ENCODE measurements around the gene SLFN11.
"Not testable (repeated sequence)": the region's sequence is repeated elsewhere in the genome, so short reads cannot be mapped to it uniquely, and the experiment has no call there.

The SLFN11 gene, protein sequence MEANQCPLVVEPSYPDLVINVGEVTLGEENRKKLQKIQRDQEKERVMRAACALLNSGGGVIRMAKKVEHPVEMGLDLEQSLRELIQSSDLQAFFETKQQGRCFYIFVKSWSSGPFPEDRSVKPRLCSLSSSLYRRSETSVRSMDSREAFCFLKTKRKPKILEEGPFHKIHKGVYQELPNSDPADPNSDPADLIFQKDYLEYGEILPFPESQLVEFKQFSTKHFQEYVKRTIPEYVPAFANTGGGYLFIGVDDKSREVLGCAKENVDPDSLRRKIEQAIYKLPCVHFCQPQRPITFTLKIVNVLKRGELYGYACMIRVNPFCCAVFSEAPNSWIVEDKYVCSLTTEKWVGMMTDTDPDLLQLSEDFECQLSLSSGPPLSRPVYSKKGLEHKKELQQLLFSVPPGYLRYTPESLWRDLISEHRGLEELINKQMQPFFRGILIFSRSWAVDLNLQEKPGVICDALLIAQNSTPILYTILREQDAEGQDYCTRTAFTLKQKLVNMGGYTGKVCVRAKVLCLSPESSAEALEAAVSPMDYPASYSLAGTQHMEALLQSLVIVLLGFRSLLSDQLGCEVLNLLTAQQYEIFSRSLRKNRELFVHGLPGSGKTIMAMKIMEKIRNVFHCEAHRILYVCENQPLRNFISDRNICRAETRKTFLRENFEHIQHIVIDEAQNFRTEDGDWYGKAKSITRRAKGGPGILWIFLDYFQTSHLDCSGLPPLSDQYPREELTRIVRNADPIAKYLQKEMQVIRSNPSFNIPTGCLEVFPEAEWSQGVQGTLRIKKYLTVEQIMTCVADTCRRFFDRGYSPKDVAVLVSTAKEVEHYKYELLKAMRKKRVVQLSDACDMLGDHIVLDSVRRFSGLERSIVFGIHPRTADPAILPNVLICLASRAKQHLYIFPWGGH

DNA sequence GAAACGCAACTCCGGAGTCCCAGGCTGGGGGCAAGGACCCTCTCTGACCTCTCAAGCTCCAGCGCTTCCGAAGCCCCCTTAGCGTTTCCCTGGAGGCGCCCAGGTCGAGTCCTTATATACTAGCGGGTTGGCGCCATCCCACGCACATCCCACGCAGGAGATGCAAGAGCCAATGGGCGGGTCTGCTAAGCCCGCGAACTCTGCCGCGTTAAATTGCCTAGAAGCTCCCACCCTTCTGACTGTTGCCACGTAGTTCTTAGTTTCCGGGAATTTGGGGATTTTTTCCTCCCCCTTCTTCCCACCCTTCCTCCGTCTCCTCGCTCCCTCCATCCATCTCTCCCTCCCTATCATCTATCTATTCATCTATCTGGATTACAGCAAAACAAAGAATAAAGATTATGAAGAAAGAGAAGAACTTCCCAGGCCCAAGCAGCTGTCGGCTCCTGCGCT, at the start of gene SLFN11:
SLFN11 (minus strand) TSS at position 88 of the 450 bp plus-strand sequence. CDS start 9,814 bp downstream, outside the sequence.
- peak; percentile 78 for DNase-seq (ENCODE audit: low read depth)

DNA sequence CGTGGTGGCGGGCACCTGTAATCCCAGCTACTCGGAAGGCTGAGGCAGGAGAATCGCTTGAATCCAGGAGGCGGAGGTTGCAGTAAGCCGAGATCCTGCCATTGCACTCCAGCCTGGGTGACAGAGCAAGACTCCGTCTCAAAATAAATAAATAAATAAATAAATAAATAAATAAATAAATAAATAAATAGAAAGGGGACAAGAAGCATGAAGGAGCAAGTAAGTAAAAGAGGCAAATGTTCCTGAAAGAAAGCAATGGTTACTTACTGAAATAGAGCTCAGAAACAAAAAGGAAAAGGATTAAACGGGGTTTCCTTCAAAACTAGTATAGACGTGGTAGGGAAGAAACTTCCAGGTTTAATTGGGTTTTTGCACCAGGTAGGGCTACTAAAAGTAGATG, 47.6 kb upstream of the SLFN11 start:
- DNase-seq (ENCODE audit: low read depth): not testable (repeated sequence)

DNA sequence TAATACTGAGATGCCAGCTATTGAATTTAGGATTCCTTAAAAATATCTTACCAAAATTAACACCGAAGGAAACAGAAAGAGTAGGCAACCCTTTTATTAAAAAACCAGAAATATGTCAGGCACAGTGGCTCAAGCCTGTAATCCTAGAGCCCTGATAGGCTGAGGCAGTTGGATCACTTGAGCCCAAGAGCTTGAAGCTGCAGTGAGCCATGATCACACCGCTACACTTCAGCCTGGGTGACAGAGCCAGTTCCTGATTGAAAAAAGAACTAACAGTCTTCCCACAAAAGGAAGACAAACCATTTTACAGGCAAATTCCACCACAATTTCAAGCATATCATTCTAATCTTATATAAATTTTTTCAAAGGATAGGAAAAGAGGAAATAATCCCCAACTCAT, 43.2 kb upstream of the SLFN11 start:
- no peak for DNase-seq (ENCODE audit: low read depth)

DNA sequence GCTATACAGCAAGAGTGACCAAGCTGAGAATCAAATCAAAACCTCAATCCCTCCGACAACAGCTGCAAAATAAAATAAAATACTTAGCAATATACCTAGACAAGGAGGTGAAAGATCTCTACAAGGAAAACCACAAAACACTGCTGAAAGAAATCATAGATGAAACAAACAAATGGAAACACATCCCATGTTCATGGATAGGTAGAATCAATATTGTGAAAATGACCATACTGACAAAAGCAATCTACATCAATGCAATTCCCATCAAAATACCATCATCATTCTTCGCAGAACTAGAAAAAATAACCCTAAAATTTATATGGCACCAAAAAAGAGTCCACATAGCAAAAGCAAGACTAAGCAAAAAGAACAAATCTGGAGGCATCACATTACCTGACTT, 41.3 kb upstream of the SLFN11 start:
- DNase-seq (ENCODE audit: low read depth): not testable (repeated sequence)

DNA sequence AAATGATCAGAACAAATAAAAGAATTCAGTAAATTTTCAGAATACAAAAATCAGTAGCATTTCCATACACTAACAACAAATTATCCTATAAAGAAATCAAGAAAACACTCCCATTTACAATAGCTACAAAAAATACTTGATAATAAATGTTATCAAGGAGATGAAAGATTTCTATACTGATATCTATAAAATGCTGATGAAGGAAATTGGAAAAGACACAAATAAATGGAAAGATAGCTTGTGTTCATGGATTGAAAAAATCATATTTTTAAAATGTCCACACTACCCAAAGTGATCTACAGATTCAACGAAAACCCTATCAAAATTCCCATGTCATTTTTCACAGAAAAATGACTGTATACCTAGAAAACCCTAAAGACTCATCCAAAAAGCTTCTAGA, 40.8 kb upstream of the SLFN11 start:
- DNase-seq (ENCODE audit: low read depth): no peak

DNA sequence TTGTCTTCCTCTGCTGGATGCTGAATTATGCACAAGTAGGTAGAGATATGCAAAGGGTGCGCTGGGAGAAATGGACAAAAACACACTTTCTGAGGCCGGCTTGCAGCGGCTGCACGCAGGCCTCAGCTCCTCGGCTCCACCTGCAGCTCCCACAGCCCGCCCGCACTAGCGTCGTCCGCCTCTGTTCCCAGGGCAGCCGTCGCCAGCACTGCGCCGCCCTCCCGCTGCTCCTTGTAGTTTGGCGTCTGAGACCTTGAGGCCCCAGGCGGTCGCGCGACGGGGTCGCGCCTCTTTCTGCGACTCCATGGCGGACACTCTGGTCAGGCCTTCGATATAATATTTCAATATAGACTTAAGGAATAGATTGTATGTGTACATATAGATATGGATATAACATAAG, 34.1 kb upstream of the SLFN11 start:
- DNase-seq (ENCODE audit: low read depth): no peak

DNA sequence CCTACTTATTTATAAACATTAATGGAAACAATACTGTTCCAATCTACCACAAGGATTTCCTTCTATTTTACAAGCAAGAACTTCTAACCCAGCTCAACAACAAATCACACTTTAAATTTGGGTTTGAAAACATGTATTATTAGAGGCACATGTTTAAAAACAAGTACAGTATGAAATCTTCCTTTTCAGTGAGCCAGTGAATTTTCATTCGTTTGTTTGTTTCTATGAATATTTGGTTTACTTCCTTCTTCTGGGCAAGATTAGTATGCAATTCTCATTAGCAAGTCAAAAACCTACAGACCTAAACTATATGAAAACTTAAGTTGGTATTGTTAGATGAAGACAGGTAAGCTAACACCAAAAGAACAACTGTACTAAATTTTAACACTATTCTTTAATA, 33.1 kb upstream of the SLFN11 start:
- no peak for DNase-seq (ENCODE audit: low read depth)

DNA sequence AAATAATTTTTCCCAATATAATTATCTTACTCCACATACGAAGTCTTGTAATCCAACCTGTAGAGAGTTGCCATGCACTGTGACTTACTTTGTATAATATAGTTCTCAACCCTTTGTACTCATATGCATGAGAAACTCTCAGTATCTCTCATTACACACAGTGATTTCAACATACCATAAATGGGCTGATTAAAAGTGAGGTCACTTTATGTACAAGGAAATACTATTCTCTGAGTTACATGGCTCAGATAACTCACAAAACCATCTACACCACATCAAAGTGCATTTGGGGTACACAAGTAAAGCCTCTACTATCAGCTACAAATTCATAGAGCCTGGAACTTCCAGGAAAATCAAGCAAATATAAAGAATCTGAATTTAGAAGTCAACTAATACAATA, 30.9 kb upstream of the SLFN11 start:
- DNase-seq (ENCODE audit: low read depth): no peak

DNA sequence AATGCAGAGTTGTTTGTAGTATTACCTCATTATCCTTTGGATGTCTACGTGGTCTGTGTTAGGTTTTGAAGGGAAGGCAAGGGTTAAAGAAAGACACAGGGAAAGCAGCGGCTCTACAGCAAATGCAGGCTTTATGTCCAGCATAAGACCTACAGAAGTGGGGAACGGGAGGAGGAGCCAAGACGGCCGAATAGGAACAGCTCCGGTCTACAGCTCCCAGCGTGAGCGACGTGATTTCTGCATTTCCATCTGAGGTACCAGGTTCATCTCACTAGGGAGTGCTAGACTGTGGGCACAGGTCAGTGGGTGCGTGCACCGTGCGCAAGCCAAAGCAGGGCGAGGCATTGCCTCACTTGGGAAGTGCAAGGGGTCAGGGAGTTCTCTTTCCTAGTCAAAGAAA, 20.4 kb upstream of the SLFN11 start:
- not testable (repeated sequence) for DNase-seq (ENCODE audit: low read depth)

DNA sequence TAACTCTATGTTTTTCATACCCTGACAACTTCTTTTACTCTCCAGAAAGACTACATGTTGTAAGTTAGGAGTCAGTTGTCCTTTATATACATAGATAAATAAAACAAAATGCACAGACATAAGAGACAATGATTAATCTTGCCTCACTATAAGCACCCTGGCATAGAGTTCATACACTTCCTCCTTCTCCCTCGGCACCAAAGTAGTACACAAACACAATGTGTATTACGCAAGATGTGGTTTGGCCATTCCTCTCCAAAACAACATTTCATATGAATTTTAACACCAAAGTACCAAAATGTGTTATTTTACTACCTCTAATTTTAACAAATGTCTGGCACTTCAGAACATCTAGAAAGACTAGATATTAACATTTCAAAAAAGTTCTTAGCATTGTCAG, 17.2 kb upstream of the SLFN11 start:
- DNase-seq (ENCODE audit: low read depth): no peak

DNA sequence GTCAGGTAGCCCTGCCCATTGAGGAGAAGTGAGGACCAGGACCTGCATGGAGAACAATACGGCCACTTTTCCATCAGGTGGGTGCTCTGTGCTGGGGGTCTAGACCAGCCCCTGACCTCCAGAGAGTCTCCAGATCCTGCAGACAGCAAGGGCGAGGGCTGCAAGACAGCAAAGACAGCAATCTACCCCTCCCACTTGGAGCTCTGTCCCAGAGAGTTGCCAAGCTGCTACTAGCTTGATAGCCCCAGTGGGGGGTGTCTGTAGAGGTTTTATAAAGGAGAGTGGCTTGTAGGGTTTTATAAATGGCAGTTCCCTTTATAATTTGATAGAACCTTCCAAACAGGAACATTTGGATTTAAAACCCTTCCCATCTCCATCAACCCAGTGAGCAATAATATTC, 16.7 kb upstream of the SLFN11 start:
- DNase-seq (ENCODE audit: low read depth): no peak

DNA sequence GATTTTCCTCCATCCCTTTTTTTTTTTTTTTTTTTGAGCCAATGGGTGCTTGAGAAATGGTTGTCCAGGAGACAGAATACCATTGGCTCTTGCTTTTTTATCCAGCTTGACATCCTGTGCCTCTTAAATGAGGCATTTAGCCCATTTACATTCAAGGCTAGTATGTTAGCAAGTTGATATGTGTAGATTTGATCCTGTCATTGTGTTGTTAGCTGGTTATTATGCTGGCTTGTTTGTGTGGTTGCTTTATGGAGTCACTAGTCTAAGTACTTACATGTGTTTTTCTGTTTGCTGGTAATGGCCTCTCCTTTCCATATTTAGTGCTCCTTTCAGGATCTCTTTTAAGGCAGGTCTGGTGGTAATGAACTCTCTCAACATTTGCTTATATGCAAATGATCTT, 14.1 kb upstream of the SLFN11 start:
- DNase-seq (ENCODE audit: low read depth): no peak

DNA sequence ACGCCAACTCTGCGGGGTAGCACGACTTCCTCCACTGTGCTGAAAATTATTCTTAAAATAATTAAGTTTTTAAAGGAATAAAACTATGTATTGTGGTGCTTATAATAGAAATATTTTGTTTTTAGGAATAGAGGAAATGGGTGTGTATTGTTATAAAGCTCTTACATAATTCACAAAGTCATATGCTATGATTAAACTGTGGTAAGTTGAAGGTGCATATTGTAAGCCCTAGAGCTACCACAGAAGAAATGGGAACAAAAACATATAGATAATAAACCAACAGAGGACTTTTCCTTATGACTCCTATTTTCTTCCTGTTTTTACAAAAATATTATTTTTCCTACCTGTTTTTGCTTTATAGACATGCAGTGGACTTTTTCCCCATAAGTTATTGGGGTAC, 4.3 kb upstream of the SLFN11 start:
- DNase-seq (ENCODE audit: low read depth): no peak

DNA sequence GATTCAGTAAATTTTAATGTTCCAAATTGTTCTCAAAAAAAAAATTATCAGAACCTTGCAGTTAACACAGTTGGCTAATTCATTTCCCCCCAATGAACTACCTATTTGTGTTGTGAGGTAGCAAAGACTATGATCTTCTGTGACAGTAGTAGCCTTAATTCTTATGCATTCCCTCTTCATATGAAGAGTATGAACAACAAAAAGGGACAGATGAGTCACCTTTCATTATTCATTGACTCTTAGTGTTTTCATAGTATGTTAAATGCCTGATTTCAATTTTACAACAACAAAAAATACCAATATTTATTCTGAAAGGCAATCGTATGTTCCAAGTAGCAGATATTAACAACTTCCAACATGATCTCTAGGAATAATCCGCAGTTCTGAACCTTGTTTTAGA, 3.6 kb upstream of the SLFN11 start:
- DNase-seq (ENCODE audit: low read depth): no peak

DNA sequence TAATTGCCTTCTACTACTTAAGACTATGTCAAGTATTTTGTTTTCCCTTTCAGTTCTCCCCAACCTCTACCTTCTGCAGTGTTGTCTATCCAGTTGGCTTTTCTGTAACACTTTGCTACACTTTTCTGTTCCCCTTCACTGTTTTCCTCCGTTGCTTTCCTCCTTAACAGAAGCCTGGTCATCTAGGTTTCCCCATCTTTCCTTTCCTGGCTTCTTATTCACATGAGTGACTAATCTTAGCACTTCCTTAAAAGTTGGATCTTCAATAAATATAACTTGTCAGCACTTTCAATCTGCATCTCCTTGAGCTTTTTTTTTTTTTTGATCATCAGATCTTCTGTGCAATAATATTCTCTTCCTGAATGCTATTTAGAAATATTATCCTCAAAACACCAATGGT, 2.8 kb upstream of the SLFN11 start:
- no peak for DNase-seq (ENCODE audit: low read depth)

DNA sequence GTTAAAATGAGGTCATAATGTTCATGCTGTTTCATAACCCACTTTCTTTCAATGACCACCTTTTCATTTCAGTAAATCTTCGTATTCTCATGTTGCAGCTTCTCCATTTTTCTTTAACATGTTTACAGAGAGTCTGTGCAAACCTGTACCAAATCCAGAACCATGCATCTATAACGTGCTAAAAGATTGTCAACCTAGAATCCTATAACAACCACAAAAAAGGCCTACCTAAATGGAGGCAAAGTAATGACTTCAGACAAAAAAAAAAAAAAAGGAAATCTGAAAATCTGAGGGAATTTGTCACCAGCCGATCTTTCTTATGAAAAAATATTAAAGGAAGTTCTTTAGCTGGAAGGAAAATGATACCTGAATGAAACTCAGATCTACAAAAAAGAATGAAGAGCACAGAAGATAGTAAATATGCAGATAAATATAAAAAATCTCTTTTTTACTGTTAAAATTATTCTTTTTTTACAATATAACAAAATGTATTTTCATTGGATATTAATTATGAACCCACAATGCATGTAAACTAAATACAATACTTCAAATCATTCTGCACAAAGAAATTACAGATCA, 1.4 kb upstream of the SLFN11 start:
- no peak for DNase-seq (ENCODE audit: low read depth)

DNA sequence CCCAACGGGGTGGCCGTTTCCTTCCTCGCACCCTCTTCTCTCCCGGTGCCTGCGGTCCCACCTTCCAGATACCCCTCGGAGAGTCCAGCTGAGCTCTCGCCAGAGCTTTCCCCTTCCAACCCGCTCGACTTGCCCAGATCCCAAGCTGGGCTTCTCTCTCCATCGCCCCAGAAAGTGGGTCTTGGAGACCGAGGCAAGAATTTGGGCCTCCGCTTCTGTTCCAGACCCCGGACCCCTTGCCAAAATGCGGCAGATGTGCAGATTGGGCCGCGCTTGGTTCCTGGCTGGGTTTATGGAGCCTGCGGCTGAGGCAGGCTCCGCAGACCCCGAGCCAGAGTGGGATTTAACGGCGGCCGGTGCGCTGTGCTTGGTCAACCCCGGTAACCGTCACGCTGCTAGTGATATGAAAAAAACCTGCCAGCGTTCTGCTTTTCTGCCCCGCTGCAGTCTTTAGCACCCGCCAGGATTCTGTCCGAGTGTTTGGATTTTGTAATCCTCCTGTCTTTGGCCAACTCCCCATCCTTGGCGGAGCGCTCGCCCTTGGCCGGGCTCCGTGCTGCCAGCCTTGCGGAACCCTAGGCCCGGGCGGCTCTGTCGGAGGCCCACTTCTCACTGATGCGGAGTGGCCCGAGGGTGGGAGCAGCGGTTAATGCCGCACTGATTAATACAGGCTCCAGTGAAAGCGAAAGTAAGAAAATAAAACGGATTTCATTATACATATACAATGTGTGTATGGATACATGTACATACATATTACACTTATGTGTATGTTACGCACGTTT, 754 bp upstream of the SLFN11 start:
- peak; percentile 7 for DNase-seq (ENCODE audit: low read depth)

DNA sequence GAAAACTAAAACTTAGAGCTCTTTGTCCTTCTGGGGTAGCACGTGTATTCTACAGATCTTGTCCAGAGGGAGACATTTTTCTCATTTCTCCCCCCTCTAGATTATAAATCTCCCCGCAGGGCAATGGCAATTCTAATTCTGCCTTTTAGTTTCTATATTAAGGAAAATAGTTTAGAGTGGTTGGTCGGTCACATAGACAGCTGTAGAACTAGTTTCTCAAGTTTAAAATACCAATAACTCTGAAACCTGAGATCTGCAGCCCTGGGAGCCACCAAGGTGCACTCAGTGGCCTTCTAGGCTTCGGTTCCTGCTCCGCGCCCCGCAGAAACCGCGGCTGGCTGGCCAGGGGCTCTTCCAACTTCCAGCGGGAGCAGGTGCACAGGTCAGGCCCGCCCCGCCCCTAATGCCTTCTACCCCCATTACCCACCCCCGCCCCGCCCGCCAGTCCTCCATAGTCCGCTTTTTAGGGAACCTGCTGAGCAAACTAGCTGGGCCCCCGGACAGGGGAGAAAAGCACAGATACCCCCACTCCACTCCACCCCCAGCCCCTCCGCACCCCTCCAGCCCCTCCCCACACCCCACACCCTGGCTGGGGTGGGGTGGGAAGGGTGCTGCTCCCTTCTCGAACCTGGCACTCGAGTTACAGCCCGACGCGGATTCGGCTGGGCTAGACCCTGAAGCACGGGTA, 431 bp downstream of the SLFN11 start:
- no peak for DNase-seq (ENCODE audit: low read depth)

DNA sequence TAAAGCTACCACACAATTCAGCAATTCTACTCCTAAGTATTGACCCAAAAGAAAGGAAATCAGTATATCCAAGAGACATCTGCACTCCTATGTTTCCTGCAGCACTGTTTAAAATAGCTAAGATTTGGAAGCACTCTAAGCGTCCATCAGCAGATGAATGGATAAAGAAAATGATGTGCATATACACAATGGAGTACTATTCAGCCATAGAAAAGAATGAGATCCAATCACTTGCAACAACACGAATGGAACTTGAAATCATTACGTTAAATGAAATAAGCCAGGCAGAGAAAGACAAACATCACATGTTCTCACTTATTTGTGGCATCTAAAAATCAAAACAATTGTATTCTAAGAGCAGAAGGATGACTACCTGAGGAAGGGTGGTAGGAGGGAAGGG, 1.5 kb downstream of the SLFN11 start:
- DNase-seq (ENCODE audit: low read depth): no peak

DNA sequence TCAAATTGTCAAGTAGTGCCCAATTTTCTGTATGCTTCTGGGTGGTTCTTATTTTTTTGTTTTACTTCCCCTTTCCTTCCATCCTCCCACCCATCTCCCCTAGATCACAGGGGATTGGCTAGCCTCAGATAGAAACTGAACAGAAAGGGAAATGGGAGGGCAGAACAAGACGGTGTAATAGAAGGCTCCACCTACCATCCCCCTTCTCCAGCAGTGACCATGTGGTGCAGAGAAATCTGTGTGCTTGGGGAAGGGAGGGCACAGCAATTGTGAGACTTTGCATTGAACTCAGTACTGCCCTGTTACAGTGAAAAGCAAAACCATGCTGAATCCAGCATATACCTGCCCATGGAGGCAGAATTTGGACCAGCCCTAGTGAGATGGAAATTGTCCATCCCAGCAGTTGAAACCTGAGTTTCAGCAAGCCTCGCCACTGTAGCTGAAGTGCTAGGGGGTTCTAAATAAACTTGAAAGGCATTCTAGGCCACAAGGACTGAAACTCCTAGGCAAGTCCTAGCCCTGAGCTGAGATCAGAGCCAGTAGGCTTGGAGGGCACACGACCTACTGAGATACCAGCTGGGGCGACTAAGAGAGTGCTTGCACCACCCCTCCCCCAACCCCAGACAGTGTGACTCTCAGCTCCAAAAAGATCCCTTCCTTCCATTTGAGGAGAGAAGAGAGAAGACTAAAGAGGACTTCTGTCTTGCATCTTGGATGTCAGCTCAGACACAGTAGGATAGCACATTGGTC, 5.2 kb downstream of the SLFN11 start:
- peak; percentile 0 for DNase-seq (ENCODE audit: low read depth)

DNA sequence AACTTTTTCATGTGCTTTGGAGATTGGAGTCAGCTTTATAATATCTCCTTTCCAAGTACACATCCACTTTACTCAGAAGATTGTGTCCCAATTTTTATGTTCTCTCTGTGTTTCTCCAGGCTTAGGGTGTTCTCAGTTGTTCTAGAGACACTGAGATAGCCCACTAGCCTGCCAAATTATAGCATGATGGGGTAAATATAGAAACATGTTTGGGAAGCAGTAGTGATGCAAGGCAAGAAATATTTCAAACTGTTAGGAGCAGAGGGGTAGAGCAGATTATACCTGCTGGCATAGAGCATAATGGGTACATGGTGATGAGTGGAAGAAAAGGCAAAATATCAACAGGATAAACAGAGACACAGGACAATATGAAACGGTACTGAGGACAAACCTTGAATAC, 12.4 kb downstream of the SLFN11 start:
- no peak for DNase-seq (ENCODE audit: low read depth)

All from activated gamma-delta T cell treated with anti-CD3 and anti-CD28 coated beads, Interleukin-2, amount 50 U/mL, for 16 hours (primary cell).